ENCODE data around the gene FRMD4A. TPM values are rescaled to one million over a fixed set of nuclear protein-coding genes. Genes with fewer than 3 reads are reported as not detected.

Gene FRMD4A
- total RNA-seq, 1 donor from 2014 or later: 20.2 TPM

DNA sequence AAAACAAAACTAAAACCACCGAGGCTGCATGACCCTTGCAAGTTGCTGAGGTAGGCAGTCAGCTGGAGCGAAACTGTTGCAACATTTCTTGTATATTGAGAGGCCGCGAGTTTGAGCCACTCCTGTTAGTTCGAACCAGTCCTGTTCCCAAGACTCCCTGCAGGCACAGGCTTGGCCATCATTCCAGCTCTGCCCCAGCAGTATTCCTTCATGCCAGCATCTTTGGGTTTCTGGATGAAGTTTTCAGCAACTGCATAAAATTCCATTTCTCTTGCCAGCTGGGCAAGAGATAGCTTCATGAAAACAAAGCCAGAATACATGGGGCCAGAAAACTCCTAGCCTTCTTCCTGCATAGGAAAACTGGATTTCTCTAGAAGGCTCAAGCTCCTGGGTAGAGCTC is 207.6 kb downstream of the FRMD4A start:
- no peaks in the 10 kb centered on the region for H4K20me1 ChIP-seq (ENCODE audit: low read depth)
- no peaks in the 10 kb centered on the region for H3K79me2 ChIP-seq (ENCODE audit: low read depth)
- TF ChIP-seq EZH2phosphoT487 (IDR thresholded peaks at IDR 0.05) (no peak), EZH2 (IDR thresholded peaks at IDR 0.05) (no peak), CTCF (IDR thresholded peaks at IDR 0.05) (no peak)
- H3K27me3 Mint-ChIP-seq (ENCODE audit: insufficient read depth, low read depth): no peaks in the 10 kb centered on the region
- no peak overlapping the region for H3K4me3 Mint-ChIP-seq
- no peaks in the 10 kb centered on the region for H3K36me3 ChIP-seq
- no peak overlapping the region for H3K4me2 ChIP-seq
- H3K27ac ChIP-seq: no peak overlapping the region
- no peak overlapping the region for H2AFZ ChIP-seq (replicated peaks)
- DNase-seq (ENCODE audit: low spot score): no peak
- H3K27ac Mint-ChIP-seq: no peak overlapping the region
- no peaks in the 10 kb centered on the region for H3F3A ChIP-seq (ENCODE audit: low read depth)
- peaks cover 9% of the 10 kb centered on the region for H3K36me3 Mint-ChIP-seq
- no peaks in the 10 kb centered on the region for H3K9me3 ChIP-seq (ENCODE audit: low read depth)
- H3K4me1 ChIP-seq: no peaks in the 10 kb centered on the region
- no peak overlapping the region for H3K9ac ChIP-seq
- peaks cover 2% of the 10 kb centered on the region for H3K9me3 Mint-ChIP-seq
- no peak overlapping the region for H3K4me3 ChIP-seq
- H3K27me3 ChIP-seq: no peaks in the 10 kb centered on the region
- peaks cover 8% of the 10 kb centered on the region for H3K4me1 Mint-ChIP-seq

DNA sequence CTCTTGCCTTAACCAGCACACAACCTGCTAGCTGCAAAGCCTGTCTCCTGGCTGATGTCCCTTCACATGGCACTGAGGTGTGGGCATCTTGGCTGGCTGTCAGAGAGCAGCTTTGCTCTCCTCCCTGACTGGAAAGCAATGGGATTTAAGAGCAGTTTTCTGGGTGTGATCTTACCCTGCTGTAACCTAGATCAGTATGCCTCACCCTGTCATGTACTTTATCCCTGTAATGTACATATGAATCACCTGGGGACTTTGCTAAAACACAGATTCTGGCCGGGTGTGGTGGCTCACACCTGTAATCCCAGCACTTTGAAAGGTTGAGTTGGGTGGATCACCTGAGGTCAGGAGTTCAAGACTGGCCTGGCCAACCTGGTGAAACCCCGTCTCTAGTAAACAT is 209.9 kb downstream of the FRMD4A start:
- Mint-ChIP-seq H3K36me3 (peaks cover 4% of the 10 kb centered on the region), H3K27ac (no peak overlapping the region)
- H3K4me1 ChIP-seq: no peaks in the 10 kb centered on the region

DNA sequence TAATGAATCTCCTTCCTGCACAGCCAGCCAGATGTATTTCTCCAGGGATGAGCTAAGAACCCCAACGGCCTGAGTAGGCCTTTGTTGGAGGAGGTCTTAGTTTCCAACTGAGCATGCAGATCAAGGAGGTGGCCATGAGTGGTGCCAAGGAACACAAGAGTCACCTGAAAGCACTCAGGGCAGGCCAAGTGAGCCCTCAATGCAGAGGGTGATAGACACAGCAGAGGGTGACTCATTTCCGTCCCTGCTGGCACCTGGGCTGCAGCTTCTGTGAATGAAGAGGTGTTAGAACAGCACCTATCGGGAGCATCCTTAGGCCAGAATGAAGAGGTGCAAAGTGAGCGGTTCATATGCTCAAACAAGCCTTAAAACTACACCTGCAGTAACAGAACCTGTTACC is 211.8 kb downstream of the FRMD4A start:
- no peak overlapping the region for H3K27ac Mint-ChIP-seq
- H3K36me3 Mint-ChIP-seq: peaks cover 4% of the 10 kb centered on the region
- H4K20me1 ChIP-seq (ENCODE audit: low read depth): no peaks in the 10 kb centered on the region
- H3K4me3 ChIP-seq: no peak overlapping the region
- H3K9me3 ChIP-seq (ENCODE audit: low read depth): no peaks in the 10 kb centered on the region
- H3K4me2 ChIP-seq: no peak overlapping the region
- no peaks in the 10 kb centered on the region for H3K36me3 ChIP-seq
- no peak for TF ChIP-seq EZH2phosphoT487 (IDR thresholded peaks at IDR 0.05)
- no peak for TF ChIP-seq EZH2 (IDR thresholded peaks at IDR 0.05)
- no peak for TF ChIP-seq CTCF (IDR thresholded peaks at IDR 0.05)
- DNase-seq (ENCODE audit: low spot score): no peak
- H3K4me3 Mint-ChIP-seq: no peak overlapping the region
- H3K9me3 Mint-ChIP-seq: no peaks in the 10 kb centered on the region
- peaks cover 1% of the 10 kb centered on the region for H3K27me3 Mint-ChIP-seq (ENCODE audit: insufficient read depth, low read depth)
- no peaks in the 10 kb centered on the region for H3K4me1 ChIP-seq
- H3K79me2 ChIP-seq (ENCODE audit: low read depth): no peaks in the 10 kb centered on the region
- H3K27ac ChIP-seq: no peak overlapping the region
- no peaks in the 10 kb centered on the region for H3K27me3 ChIP-seq
- no peak overlapping the region for H3K9ac ChIP-seq
- peaks cover 6% of the 10 kb centered on the region for H3K4me1 Mint-ChIP-seq
- H2AFZ ChIP-seq (replicated peaks): no peak overlapping the region
- no peaks in the 10 kb centered on the region for H3F3A ChIP-seq (ENCODE audit: low read depth)

More for the DNA sequence above, 209.9 kb downstream of the FRMD4A start:
- no peak for TF ChIP-seq CTCF (IDR thresholded peaks at IDR 0.05)
- no peak for TF ChIP-seq EZH2 (IDR thresholded peaks at IDR 0.05)
- TF ChIP-seq EZH2phosphoT487 (IDR thresholded peaks at IDR 0.05): no peak
- H3K79me2 ChIP-seq (ENCODE audit: low read depth): no peaks in the 10 kb centered on the region
- H3K9me3 Mint-ChIP-seq: no peaks in the 10 kb centered on the region
- DNase-seq (ENCODE audit: low spot score): no peak
- no peaks in the 10 kb centered on the region for H3K36me3 ChIP-seq
- no peaks in the 10 kb centered on the region for H3K9me3 ChIP-seq (ENCODE audit: low read depth)
- H3K4me2 ChIP-seq: no peak overlapping the region
- no peak overlapping the region for H3K9ac ChIP-seq
- no peaks in the 10 kb centered on the region for H3K27me3 Mint-ChIP-seq (ENCODE audit: insufficient read depth, low read depth)
- H3K4me3 Mint-ChIP-seq: no peak overlapping the region
- H3K27ac ChIP-seq: no peak overlapping the region
- H3K27me3 ChIP-seq: no peaks in the 10 kb centered on the region
- no peaks in the 10 kb centered on the region for H4K20me1 ChIP-seq (ENCODE audit: low read depth)
- no peak overlapping the region for H2AFZ ChIP-seq (replicated peaks)
- no peaks in the 10 kb centered on the region for H3F3A ChIP-seq (ENCODE audit: low read depth)
- peaks cover 7% of the 10 kb centered on the region for H3K4me1 Mint-ChIP-seq
- no peak overlapping the region for H3K4me3 ChIP-seq

All from neural progenitor cell (in vitro differentiated cells).